Stomach (tissue), 9 donors: ENCODE data around the gene PTCHD1. TPM values are rescaled to one million over a fixed set of nuclear protein-coding genes. Genes with fewer than 3 reads are reported as not detected.

Source experiments
- DNase-seq, 2 donors: peaks; one replicate each; pipeline versions ENCODE4 v3.0.0 to v3.0.0-alpha.2; 2013 to 2019
- H3K27ac ChIP-seq, 5 donors: fragments of 200-600 bp in 4 of 5; sonication (generic) in 4 of 5; one replicate each; pipeline ENCODE4 v1.5.1; 2013 to 2019; ENCODE audit warnings: mild to moderate bottlenecking in 1 of 5, moderate library complexity in 1 of 5
- H3K27me3 ChIP-seq, 3 donors: fragments of 200-600 bp; sonication (generic); one replicate each; pipeline ENCODE4 v1.5.1; 2017 to 2019; ENCODE audit warnings: mixed run types in 1 of 3
- H3K36me3 ChIP-seq, 4 donors: fragments of 200-600 bp; sonication (generic); 1 replicate in 3 of 4; 2 replicates in 1 of 4; pipeline ENCODE4 v1.5.1; 2016 to 2019
- H3K4me1 ChIP-seq, 4 donors: fragments of 200-600 bp; sonication (generic); one replicate each; pipeline ENCODE4 v1.5.1; 2016 to 2019
- H3K4me3 ChIP-seq, 4 donors: fragments of 200-600 bp; sonication (generic) in 3 of 4; one replicate each; pipeline ENCODE4 v1.5.1; 2016 to 2019; ENCODE audit warnings: mild to moderate bottlenecking in 1 of 4
- H3K9me3 ChIP-seq, 4 donors: fragments of 200-600 bp; sonication (generic); one replicate each; pipeline ENCODE4 v1.5.1; 2016 to 2019
- EP300 ChIP-seq: sonication (generic); formaldehyde crosslinking; IDR thresholded peaks from one replicate; pipeline ENCODE4 v1.6.1; 2017; ENCODE audit warnings: antibody characterized with exemption
- POLR2A ChIP-seq, 4 donors: fragments of 450-650 bp; IDR thresholded peaks; one replicate each; pipeline ENCODE4 v1.6.1; 2016; ENCODE audit warnings: antibody characterized with exemption in 4 of 4, control low read depth in 2 of 4, mild to moderate bottlenecking in 1 of 4, moderate library complexity in 1 of 4
- POLR2AphosphoS5 ChIP-seq, 3 donors: sonication (generic); formaldehyde crosslinking; IDR thresholded peaks; one replicate each; pipeline ENCODE4 v1.6.1; 2016; ENCODE audit warnings: antibody characterized with exemption in 3 of 3
- WGBS, 5 donors: extraction: QIAGEN DNeasy Blood & Tissue Kit in 3 of 5; methylation state at CpG; one replicate each; pipeline versions ENCODE4 v1.1.5 to v1.1.7; 2013 to 2018; 5-methylcytosine and 5-hydroxymethylcytosine counted together
- intact Hi-C: fragments of 100-400 bp; cut with DNase I; formaldehyde crosslinking; loops from one replicate; pipeline ENCODE4 v1.15.1; 2023; ENCODE audit warnings: low total_unique reads
- polyA plus RNA-seq, 3 donors: library from polyadenylated mRNA; stranded (reverse); fragments of 200-250 nt; gene quantifications; one replicate each; pipeline ENCODE4 v1.2.3, GENCODE V29; 2013
- total RNA-seq, 5 donors: library from RNA; depleted of rRNA; stranded (reverse); fragments of >200 nt; gene quantifications; one replicate each; pipeline versions ENCODE4 v1.1.0 to v1.2.3, GENCODE V29; 2014 to 2016
- TF ChIP-seq, protein P1 (sequence below), 7 experiments: fragments of 450-650 bp in 4 of 7; fragments of 200-600 bp in 3 of 7; sonication (generic) in 3 of 7; IDR thresholded peaks; one replicate each; pipeline ENCODE4 v1.5.1; 2016 to 2019; ENCODE audit warnings: antibody characterized with exemption in 7 of 7, control low read depth in 2 of 7, mild to moderate bottlenecking in 1 of 7
- donor health status: healthy with polysubstance abuse.
- donor health status: Bipolar disorder and iron deficiency.
- donor health status: healthy.

Gene PTCHD1
- total and polyA plus RNA-seq, 8 donors: 0.15 to 6.2 (median 1.7) TPM; not detected in 1

DNA sequence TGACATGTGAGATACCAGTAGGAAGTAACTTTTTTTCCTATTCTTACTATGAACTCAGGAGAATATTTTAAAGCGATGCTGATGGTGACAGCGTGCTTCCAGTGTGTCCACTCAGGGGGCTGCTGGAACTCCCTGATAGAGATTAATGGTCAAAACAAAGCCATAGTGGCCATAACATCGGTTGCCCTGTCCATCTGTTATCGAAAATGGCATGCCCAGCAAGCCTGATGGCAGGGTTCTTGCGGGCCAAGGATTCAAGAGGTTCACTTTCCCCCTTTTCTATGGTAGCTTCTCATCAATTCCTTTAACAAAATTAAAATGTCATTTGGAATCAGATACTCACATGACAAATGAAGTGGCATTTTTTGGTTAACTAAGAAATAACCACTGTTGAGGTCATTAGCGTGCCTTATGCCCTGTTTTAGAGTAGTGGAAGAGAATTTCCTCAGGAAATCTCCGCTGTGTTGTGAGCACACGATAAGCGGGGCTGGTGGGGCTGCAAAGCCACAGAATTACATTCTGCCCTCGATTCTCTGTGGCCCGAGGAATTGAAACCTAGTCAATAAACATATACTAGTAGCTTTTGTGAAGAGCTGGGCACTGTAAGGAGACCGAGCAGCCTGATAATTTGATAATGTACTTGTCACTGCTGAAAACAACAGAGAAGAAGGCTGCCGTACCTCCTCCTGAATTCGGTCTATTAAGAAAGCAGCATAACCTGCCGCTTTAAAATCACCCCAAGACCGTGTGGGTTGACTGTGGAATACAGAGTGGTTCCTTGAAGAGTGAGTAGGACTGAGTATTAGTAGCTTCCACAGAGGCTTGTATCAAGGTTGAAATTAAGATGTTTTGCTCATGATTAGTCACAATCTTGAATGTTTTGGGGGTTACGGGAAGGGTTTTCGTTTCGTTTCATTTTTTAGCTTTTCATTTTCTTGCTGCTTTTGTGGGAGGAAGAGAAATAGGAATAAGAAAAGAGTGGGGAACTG lies 46.7 kb downstream of the PTCHD1 start:
- H3K27me3 ChIP-seq: no peaks in the 10 kb centered on the region
- no peak for TF ChIP-seq POLR2A (IDR thresholded peaks at IDR 0.05)
- no peak for TF ChIP-seq EP300
- TF ChIP-seq, protein P1, sequence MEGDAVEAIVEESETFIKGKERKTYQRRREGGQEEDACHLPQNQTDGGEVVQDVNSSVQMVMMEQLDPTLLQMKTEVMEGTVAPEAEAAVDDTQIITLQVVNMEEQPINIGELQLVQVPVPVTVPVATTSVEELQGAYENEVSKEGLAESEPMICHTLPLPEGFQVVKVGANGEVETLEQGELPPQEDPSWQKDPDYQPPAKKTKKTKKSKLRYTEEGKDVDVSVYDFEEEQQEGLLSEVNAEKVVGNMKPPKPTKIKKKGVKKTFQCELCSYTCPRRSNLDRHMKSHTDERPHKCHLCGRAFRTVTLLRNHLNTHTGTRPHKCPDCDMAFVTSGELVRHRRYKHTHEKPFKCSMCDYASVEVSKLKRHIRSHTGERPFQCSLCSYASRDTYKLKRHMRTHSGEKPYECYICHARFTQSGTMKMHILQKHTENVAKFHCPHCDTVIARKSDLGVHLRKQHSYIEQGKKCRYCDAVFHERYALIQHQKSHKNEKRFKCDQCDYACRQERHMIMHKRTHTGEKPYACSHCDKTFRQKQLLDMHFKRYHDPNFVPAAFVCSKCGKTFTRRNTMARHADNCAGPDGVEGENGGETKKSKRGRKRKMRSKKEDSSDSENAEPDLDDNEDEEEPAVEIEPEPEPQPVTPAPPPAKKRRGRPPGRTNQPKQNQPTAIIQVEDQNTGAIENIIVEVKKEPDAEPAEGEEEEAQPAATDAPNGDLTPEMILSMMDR (IDR thresholded peaks at IDR 0.05): no peak
- TF ChIP-seq POLR2AphosphoS5 (IDR thresholded peaks at IDR 0.05): no peak
- DNase-seq: no peak
- H3K4me3 ChIP-seq: no peak overlapping the region
- H3K9me3 ChIP-seq: no peaks in the 10 kb centered on the region
- 74 to 86% (median 76%) methylated on average over 19 of the region's 19 CpGs for WGBS, 5 donors
- peak overlapping the region in 1 of 5 donors; percentile 17 for H3K27ac ChIP-seq
- no peaks in the 10 kb centered on the region for H3K36me3 ChIP-seq
- H3K4me1 ChIP-seq: no peaks in the 10 kb centered on the region
- intact Hi-C loops: no loop called here

DNA sequence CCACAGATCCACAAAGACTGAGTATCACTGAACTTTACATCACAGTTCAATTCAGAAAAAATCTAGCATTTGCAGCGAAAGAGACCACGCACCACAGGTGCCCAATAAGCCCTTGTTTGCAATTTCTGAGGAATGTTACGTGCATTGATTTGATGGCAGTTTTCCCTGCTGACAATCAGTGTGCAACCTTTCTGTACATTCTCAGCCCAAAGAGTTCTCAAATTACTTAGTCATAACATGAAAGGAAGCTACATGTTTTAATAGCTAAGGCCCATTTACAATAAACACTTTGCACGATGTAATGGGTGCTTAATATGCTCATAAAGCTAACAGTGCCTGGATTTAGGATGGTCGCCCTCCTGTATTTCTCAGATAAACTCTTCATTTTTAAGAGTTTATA lies 47.9 kb downstream of the PTCHD1 start:
- Histone ChIP-seq H3K4me3 (no peak overlapping the region), H3K27me3 (no peaks in the 10 kb centered on the region), H3K36me3 (no peaks in the 10 kb centered on the region), H3K9me3 (no peaks in the 10 kb centered on the region), H3K27ac (no peak overlapping the region), H3K4me1 (no peaks in the 10 kb centered on the region)
- no peak for DNase-seq
- TF ChIP-seq POLR2AphosphoS5 (IDR thresholded peaks at IDR 0.05): no peak
- no peak for TF ChIP-seq POLR2A (IDR thresholded peaks at IDR 0.05)
- TF ChIP-seq EP300: no peak
- TF ChIP-seq, protein P1 (IDR thresholded peaks at IDR 0.05): no peak
- WGBS, 5 donors: 65 to 89% (median 81%) methylated on average over 5 of the region's 5 CpGs
- intact Hi-C loops: no loop called here

DNA sequence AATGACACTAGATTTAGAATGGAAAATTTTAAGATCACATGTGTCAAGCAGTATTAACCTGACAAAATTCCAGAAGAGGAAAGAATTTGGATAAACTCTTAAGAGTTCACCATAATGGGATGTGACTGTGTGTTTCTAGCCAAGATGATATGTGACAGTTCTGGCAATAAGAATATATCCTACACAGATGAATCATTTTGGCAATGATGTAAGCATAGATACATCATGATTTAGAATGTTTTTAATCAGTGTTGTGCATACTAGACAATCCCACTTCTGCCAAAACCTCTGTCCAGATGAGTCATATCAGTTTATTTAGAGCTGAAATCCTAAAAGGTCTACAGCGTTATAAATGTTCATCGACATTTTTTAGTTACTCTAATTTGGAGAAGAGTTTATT lies 48.8 kb downstream of the PTCHD1 start:
- TF ChIP-seq, protein P1 (IDR thresholded peaks at IDR 0.05): no peak
- TF ChIP-seq POLR2A (IDR thresholded peaks at IDR 0.05) (no peak), POLR2AphosphoS5 (IDR thresholded peaks at IDR 0.05) (no peak), EP300 (no peak)
- WGBS, 5 donors: 62 to 80% (median 72%) methylated on average over 2 of the region's 2 CpGs
- no peak overlapping the region for H3K4me3 ChIP-seq
- no peak overlapping the region for H3K27ac ChIP-seq
- no peaks in the 10 kb centered on the region for H3K4me1 ChIP-seq
- H3K9me3 ChIP-seq: no peaks in the 10 kb centered on the region
- intact Hi-C loops: no loop called here
- peak in 1 of 2 donors; percentile 34 for DNase-seq
- H3K36me3 ChIP-seq: no peaks in the 10 kb centered on the region
- H3K27me3 ChIP-seq: no peaks in the 10 kb centered on the region

DNA sequence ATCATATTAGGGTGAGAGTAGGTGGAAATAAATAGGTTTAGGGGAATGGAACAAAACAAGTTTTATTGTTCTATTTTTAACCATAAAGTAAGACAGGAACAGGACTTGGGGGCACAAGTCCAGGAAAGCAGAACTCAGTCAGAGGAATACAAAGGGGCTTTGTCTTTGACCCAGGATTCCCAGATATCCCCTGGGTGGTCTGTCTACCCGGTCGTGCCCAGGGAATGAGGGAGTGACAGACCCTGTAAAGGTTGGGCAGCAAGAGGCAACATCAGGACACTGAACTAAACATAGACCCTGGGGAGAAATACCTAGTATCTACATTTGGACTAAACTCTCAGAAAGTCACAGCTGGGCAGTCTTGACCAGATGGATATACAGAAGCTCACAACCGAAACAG lies 50.6 kb downstream of the PTCHD1 start:
- no peak overlapping the region for H3K4me3 ChIP-seq
- no peak overlapping the region for H3K27ac ChIP-seq
- intact Hi-C loops: no loop called here
- peaks cover 0 to 8% (median 0%) of the 10 kb centered on the region in 3 donors for H3K27me3 ChIP-seq
- WGBS, 5 donors: 54 to 74% (median 61%) methylated on average over 3 of the region's 3 CpGs
- H3K9me3 ChIP-seq: no peaks in the 10 kb centered on the region
- no peak for TF ChIP-seq EP300
- TF ChIP-seq POLR2A (IDR thresholded peaks at IDR 0.05): no peak
- TF ChIP-seq, protein P1 (IDR thresholded peaks at IDR 0.05): no peak
- TF ChIP-seq POLR2AphosphoS5 (IDR thresholded peaks at IDR 0.05): no peak
- DNase-seq: no peak
- H3K36me3 ChIP-seq: no peaks in the 10 kb centered on the region
- no peaks in the 10 kb centered on the region for H3K4me1 ChIP-seq
